ENCODE data around the gene RUFY3. TPM values are rescaled to one million over a fixed set of nuclear protein-coding genes. Genes with fewer than 3 reads are reported as not detected.
"Not testable (repeated sequence)": the region's sequence is repeated elsewhere in the genome, so short reads cannot be mapped to it uniquely, and the experiment has no call there.

Gene RUFY3
- total and polyA plus RNA-seq, 9 of the 15 experiments (the other 6 are each of a cell fraction or from before 2014, with no cell fraction given): 4.2 to 31.1 (median 21.5) TPM

DNA sequence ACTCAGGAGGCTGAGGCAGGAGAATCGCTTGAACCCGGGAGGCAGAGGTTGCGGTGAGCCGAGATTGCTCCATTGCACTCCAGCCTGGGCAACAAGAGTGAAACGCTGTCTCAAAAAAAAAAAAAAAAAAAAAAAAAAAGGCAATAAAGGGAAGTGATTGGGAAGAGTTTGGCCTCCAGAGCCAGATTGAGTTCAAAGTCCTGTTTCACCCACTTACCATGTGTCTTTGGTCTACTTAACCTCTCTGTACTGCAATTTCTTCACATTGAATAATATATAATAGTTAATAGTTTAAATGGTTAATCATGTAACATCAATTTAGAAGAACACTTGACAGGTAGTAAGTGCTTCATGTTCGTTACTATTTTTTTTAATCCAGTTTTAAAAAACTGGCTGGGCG is 27.1 kb upstream of the RUFY3 start:
- Histone ChIP-seq H3K36me3 (ENCODE audit: control insufficient read depth, insufficient read depth, low read length) (peaks cover 23% of the 10 kb centered on the region), H3K79me2 (ENCODE audit: control insufficient read depth, insufficient read depth, low read length) (peaks cover 29% of the 10 kb centered on the region), H3K4me1 (replicated peaks in 1 of 2; ENCODE audit: control insufficient read depth in 2 of 2, insufficient read depth in 2 of 2, low read length in 2 of 2) (peaks cover 0 to 13% of the 10 kb centered on the region in 2 experiments; a peak in 4 of 5 replicates)
- intact Hi-C loops (cut with micrococcal nuclease); DNase-seq (ENCODE audit: extremely low read depth in 1 of 4, low spot score in 3 of 4); H2AFZ ChIP-seq (ENCODE audit: low read depth, low read length); H3K4me3 ChIP-seq; BruUV-seq (replicated peaks); ATAC-seq; H3K27ac ChIP-seq (ENCODE audit: extremely low read depth, low read depth, low read length); H3K9ac ChIP-seq (ENCODE audit: insufficient read depth in 1 of 2, low read depth in 2 of 2, low read length in 2 of 2); H3K9me1 ChIP-seq (ENCODE audit: control insufficient read depth, insufficient read depth, low read length); FAIRE-seq; in situ Hi-C loops (cut with MboI); H4K20me1 ChIP-seq (replicated peaks; ENCODE audit: control insufficient read depth, insufficient read depth, low read length); H3K27me3 ChIP-seq (ENCODE audit: control insufficient read depth in 2 of 2, insufficient read depth in 2 of 2, low read length in 2 of 2); H3K9me3 ChIP-seq (replicated peaks; ENCODE audit: control insufficient read depth, insufficient read depth, low read depth, low read length); H3K4me2 ChIP-seq (ENCODE audit: insufficient read depth, low read length): not testable (repeated sequence)
- ChIA-PET CTCF (ENCODE audit: low intra/inter-chr PET ratio) (interaction anchor here (0.6 kb wide), 1 partner anchor 10 kb away, joined by 3 read pairs; no protein-coding TSS in a partner anchor), POLR2A (interaction anchor here (0.6 to 2.3 kb wide), 3 partner anchors 9 to 15 kb away, joined by 3 to 16 read pairs (median 3); no protein-coding TSS in a partner anchor)
- 97% methylated on average over 4 of the region's 7 CpGs for WGBS (ENCODE audit: insufficient coverage, low coverage, missing lambda C conversion rate)

DNA sequence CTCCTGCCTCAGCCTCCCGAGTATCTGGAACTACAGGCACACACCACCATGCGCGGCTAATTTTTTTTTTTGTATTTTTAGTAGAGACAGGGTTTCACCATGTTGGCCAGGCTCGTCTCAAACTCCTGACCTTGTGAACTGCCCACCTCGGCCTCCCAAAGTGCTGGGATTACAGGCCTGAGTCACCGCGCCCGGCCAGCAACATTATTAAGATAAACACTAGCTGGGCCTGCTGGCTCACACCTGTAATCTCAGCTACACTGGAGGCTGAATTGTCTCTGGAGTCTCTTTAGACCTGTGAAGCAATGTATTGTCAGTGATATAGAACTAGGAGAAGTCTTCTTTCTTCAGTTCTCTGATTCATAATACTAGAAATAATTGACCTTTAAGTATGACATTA is 23.3 kb upstream of the RUFY3 start:
- BruUV-seq (replicated peaks); CTCF ChIA-PET (ENCODE audit: low intra/inter-chr PET ratio): not testable (repeated sequence)

More for the DNA sequence above, 23.3 kb upstream of the RUFY3 start:
- intact Hi-C loops (cut with micrococcal nuclease); H4K20me1 ChIP-seq (replicated peaks; ENCODE audit: control insufficient read depth, insufficient read depth, low read length); FAIRE-seq; H3K4me3 ChIP-seq; H2AFZ ChIP-seq (ENCODE audit: low read depth, low read length); H3K27ac ChIP-seq (ENCODE audit: extremely low read depth, low read depth, low read length); H3K36me3 ChIP-seq (ENCODE audit: control insufficient read depth, insufficient read depth, low read length); H3K4me1 ChIP-seq (replicated peaks in 1 of 2; ENCODE audit: control insufficient read depth in 2 of 2, insufficient read depth in 2 of 2, low read length in 2 of 2); H3K9me3 ChIP-seq (replicated peaks; ENCODE audit: control insufficient read depth, insufficient read depth, low read depth, low read length); POLR2A ChIA-PET; H3K79me2 ChIP-seq (ENCODE audit: control insufficient read depth, insufficient read depth, low read length); H3K9ac ChIP-seq (ENCODE audit: insufficient read depth in 1 of 2, low read depth in 2 of 2, low read length in 2 of 2); H3K9me1 ChIP-seq (ENCODE audit: control insufficient read depth, insufficient read depth, low read length); H3K27me3 ChIP-seq (ENCODE audit: control insufficient read depth in 2 of 2, insufficient read depth in 2 of 2, low read length in 2 of 2); H3K4me2 ChIP-seq (ENCODE audit: insufficient read depth, low read length); in situ Hi-C loops (cut with MboI): not testable (repeated sequence)
- TF ChIP-seq TCF3 (CRISPR knock-in tag; IDR thresholded peaks at IDR 0.05): 0 out of 2 replicates have a peak, but pooled peaks have one; percentile 15
- TF ChIP-seq CBFA2T3 (IDR thresholded peaks at IDR 0.05): peak; percentile 56
- TF ChIP-seq ARID1B (IDR thresholded peaks at IDR 0.05): peak; percentile 33; the same call in 1 of the 2 replicates
- 0 out of 2 replicates have a peak, but pooled peaks have one; percentile 27 for TF ChIP-seq NFE2 (IDR thresholded peaks at IDR 0.05; ENCODE audit: low read depth)
- peak; percentile 58; the same call in 1 of the 2 replicates for TF ChIP-seq DPF2 (IDR thresholded peaks at IDR 0.05)
- TF ChIP-seq TAL1 (IDR thresholded peaks at IDR 0.05): peak; percentile 16; the same call in 1 of the 2 replicates
- TF ChIP-seq SMARCA4 (IDR thresholded peaks at IDR 0.05): 0 out of 2 replicates have a peak, but pooled peaks have one; percentile 22
- peak; percentile 36; the same call in 1 of the 2 replicates for TF ChIP-seq SMARCE1 (IDR thresholded peaks at IDR 0.05)
- TF ChIP-seq KDM1A (IDR thresholded peaks at IDR 0.05): peak; percentile 59 to 64; a peak in 2 of 4 replicates
- TF ChIP-seq, protein P1, sequence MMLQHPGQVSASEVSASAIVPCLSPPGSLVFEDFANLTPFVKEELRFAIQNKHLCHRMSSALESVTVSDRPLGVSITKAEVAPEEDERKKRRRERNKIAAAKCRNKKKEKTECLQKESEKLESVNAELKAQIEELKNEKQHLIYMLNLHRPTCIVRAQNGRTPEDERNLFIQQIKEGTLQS (IDR thresholded peaks at IDR 0.05): 0 out of 2 replicates have a peak, but pooled peaks have one; percentile 36
- TF ChIP-seq, protein P1 (CRISPR knock-in tag; conservative IDR thresholded peaks at IDR 0.05): not testable (repeated sequence)
- 12% methylated on average over 8 of the region's 8 CpGs for WGBS (ENCODE audit: insufficient coverage, low coverage, missing lambda C conversion rate)
- peak; percentile 70 for ATAC-seq
- peak in 1 of 4 experiments; percentile 46 for DNase-seq (ENCODE audit: extremely low read depth in 1 of 4, low spot score in 3 of 4)

Measured in K562 (cell line).